Measurements from ENCODE around the gene TSC22D1. TPM values are rescaled to one million over a fixed set of nuclear protein-coding genes. Genes with fewer than 3 reads are reported as not detected.

TSC22D1 gene
- total RNA-seq, 2 donors from 2014 or later = 30.7 to 50.1 TPM

DNA sequence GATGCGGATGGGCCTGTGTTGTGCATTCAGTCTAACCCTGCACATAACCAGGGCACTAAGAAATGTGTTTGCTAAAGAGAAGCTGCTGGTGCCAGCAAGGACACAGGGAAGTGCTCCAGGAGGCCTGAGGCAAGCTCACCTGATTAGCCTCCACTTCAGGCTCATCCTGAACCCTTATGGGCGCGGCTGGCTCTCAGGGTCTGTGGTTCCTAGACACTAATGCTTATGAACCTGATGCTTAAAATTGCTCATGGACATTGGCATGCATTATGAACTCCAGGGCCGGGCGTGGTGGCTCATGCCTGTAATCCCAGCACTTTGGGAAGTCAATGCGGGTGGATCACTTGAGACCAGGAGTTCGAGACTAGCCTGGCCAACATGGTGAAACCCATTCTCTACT, 168.2 kb downstream of the TSC22D1 start:
- DNase-seq = no peak
- Histone ChIP-seq H3K27me3 (no peaks in the 10 kb centered on the region), H3K36me3 (replicated peaks in 1 of 2; ENCODE audit: insufficient read depth in 1 of 2, low read depth in 2 of 2) (no peaks in the 10 kb centered on the region), H3K4me3 (no peak overlapping the region), H3K4me1 (peaks cover 19% of the 10 kb centered on the region), H3K27ac (no peak overlapping the region), H3K9me3 (no peaks in the 10 kb centered on the region)
- ATAC-seq = no peak
- intact Hi-C loops (cut with DNase I) = no loop called here
- TF ChIP-seq POLR2A (IDR thresholded peaks at IDR 0.05) = no peak
- TF ChIP-seq, protein P1, sequence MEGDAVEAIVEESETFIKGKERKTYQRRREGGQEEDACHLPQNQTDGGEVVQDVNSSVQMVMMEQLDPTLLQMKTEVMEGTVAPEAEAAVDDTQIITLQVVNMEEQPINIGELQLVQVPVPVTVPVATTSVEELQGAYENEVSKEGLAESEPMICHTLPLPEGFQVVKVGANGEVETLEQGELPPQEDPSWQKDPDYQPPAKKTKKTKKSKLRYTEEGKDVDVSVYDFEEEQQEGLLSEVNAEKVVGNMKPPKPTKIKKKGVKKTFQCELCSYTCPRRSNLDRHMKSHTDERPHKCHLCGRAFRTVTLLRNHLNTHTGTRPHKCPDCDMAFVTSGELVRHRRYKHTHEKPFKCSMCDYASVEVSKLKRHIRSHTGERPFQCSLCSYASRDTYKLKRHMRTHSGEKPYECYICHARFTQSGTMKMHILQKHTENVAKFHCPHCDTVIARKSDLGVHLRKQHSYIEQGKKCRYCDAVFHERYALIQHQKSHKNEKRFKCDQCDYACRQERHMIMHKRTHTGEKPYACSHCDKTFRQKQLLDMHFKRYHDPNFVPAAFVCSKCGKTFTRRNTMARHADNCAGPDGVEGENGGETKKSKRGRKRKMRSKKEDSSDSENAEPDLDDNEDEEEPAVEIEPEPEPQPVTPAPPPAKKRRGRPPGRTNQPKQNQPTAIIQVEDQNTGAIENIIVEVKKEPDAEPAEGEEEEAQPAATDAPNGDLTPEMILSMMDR (IDR thresholded peaks at IDR 0.05) = no peak
- WGBS, 2 donors = 90 to 96% methylated on average over 7 of the region's 7 CpGs

DNA sequence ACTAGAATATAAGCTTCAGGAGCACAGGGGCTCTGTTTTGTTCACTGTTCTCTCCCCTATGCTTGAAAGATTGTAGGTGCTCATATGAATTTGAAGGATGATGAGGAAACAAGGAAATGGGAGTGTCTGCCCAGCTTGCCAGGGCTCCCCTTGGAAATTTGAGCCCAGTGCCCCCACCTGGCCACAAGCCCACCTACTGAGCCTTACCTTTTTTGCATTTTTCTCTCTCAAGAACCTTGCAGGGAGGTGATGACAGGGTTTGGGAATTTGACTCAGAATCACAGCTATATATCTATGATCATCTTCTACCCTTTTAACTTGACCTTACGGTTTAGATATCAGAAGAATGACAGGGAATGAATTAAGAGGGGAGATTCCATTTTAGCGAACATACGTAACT, 168.8 kb downstream of the TSC22D1 start:
- Histone ChIP-seq H3K36me3 (replicated peaks in 1 of 2; ENCODE audit: insufficient read depth in 1 of 2, low read depth in 2 of 2) (no peaks in the 10 kb centered on the region), H3K9me3 (no peaks in the 10 kb centered on the region), H3K4me1 (peaks cover 19% of the 10 kb centered on the region), H3K27me3 (no peaks in the 10 kb centered on the region), H3K27ac (no peak overlapping the region), H3K4me3 (no peak overlapping the region)
- ATAC-seq (no peak), DNase-seq (no peak)
- intact Hi-C loops (cut with DNase I) = no loop called here
- TF ChIP-seq, protein P1 (IDR thresholded peaks at IDR 0.05) = no peak
- TF ChIP-seq POLR2A (IDR thresholded peaks at IDR 0.05) = no peak
- WGBS, 2 donors = 64 to 72% methylated on average over 3 of the region's 3 CpGs

DNA sequence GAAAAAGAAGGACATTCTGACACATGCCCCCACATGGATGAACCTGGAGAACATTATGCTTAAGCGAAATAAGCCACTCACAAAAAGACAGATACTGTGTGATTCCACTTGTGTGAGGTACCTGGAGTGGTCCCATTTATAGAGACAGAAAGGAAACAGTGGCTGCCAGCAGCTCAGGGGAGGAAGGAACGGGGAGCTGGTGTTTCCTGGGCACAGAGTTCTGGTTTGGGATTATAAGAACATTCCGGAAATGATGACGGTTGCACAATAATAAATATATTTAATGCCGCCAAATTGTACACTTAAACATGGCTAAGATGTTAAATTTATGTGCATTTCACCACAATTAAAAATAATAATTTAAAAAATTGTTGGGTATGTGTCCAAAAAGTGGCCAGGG, 169.5 kb downstream of the TSC22D1 start:
- Histone ChIP-seq H3K36me3 (replicated peaks in 1 of 2; ENCODE audit: insufficient read depth in 1 of 2, low read depth in 2 of 2) (no peaks in the 10 kb centered on the region), H3K9me3 (no peaks in the 10 kb centered on the region), H3K27ac (no peak overlapping the region), H3K27me3 (no peaks in the 10 kb centered on the region), H3K4me3 (no peak overlapping the region), H3K4me1 (peaks cover 19% of the 10 kb centered on the region)
- intact Hi-C loops (cut with DNase I) = no loop called here
- WGBS, 2 donors = 70 to 83% methylated on average over 5 of the region's 5 CpGs
- no peak for DNase-seq
- TF ChIP-seq POLR2A (IDR thresholded peaks at IDR 0.05) = no peak
- TF ChIP-seq, protein P1 (IDR thresholded peaks at IDR 0.05) = no peak
- no peak for ATAC-seq

DNA sequence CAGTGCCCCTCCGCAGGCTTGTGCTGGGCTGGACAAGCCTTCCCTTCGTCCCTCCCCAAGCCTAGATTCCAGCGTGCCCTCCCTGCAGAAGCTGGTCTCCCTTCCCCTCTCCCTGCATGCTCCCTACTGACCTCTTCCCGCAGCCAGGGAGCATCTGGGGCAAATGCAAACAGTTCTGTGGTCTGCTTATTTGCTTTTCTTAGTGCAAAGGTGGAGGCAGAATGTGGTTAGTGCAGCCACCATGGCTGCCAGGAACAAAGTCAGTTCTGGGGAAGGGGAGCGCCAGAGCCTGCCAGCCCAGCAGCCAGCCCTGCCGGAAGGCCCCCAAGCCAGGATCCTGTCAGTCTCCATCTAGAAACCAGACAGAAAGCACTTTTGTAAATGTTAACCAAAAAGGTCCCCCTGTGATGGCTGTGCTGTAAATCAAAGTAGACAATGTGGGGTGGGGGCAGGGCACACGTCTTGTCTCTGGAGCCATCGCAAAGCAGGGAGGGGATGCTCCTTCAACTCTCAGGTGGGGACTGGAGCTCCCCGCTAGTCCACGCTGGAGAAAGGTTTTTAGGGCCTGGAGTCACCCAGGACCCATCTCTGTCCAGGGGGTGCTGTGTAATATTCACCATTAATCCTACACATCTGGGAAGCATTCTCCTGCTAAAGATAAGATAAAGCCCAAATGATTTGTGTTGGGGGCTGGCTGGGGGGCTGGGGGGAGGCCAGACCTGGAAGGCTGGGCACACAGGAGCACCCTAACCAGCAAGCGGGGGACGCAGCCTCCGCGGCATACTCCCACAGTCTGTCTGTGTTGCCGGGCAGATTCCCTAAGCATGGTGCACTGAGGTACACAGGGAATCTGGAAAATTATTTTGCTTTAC, 171.6 kb downstream of the TSC22D1 start:
- H3K27me3 ChIP-seq = no peaks in the 10 kb centered on the region
- ATAC-seq = no peak

More for the DNA sequence above, 171.6 kb downstream of the TSC22D1 start:
- intact Hi-C loops (cut with DNase I) = no loop called here
- peaks cover 19% of the 10 kb centered on the region for H3K4me1 ChIP-seq
- no peak overlapping the region for H3K4me3 ChIP-seq
- peak overlapping the region in 1 of 4 donors; percentile 1 for H3K27ac ChIP-seq
- DNase-seq = peak in 1 of 4 donors; percentile 29
- WGBS, 2 donors = 67 to 75% methylated on average over 13 to 15 of the region's 15 CpGs
- no peaks in the 10 kb centered on the region for H3K36me3 ChIP-seq (replicated peaks in 1 of 2; ENCODE audit: insufficient read depth in 1 of 2, low read depth in 2 of 2)
- TF ChIP-seq, protein P1 (IDR thresholded peaks at IDR 0.05) = no peak
- no peak for TF ChIP-seq POLR2A (IDR thresholded peaks at IDR 0.05)
- no peaks in the 10 kb centered on the region for H3K9me3 ChIP-seq
